ENCODE results near the gene RHBDF1.

The RHBDF1 gene

GRCh38 chr16:35678-36305 lies 36.6 kb downstream of the RHBDF1 start:
- no peak for TF ChIP-seq CSRNP3 (CRISPR knock-in tag; IDR thresholded peaks at IDR 0.05)
- TF ChIP-seq TCF4 (CRISPR knock-in tag; IDR thresholded peaks at IDR 0.05; ENCODE audit: borderline replicate concordance), result no peak
- no peak for TF ChIP-seq SNAI2 (CRISPR knock-in tag; IDR thresholded peaks at IDR 0.05)
- no peak for TF ChIP-seq ZNF70 (CRISPR knock-in tag; IDR thresholded peaks at IDR 0.05)
- TF ChIP-seq OSR1 (CRISPR knock-in tag; IDR thresholded peaks at IDR 0.05), result no peak
- TF ChIP-seq, protein P1, sequence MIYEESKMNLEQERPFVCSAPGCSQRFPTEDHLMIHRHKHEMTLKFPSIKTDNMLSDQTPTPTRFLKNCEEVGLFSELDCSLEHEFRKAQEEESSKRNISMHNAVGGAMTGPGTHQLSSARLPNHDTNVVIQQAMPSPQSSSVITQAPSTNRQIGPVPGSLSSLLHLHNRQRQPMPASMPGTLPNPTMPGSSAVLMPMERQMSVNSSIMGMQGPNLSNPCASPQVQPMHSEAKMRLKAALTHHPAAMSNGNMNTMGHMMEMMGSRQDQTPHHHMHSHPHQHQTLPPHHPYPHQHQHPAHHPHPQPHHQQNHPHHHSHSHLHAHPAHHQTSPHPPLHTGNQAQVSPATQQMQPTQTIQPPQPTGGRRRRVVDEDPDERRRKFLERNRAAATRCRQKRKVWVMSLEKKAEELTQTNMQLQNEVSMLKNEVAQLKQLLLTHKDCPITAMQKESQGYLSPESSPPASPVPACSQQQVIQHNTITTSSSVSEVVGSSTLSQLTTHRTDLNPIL (CRISPR knock-in tag; IDR thresholded peaks at IDR 0.05; ENCODE audit: low read depth), result no peak
- no peak for TF ChIP-seq PPARA (CRISPR knock-in tag; IDR thresholded peaks at IDR 0.05; ENCODE audit: borderline replicate concordance)
- no peak for TF ChIP-seq TOX (CRISPR knock-in tag; IDR thresholded peaks at IDR 0.05; ENCODE audit: borderline replicate concordance)
- no peak for TF ChIP-seq ESRRG (CRISPR knock-in tag; IDR thresholded peaks at IDR 0.05)
- TF ChIP-seq CSDC2 (CRISPR knock-in tag; IDR thresholded peaks at IDR 0.05), result no peak
- TF ChIP-seq RARB (CRISPR knock-in tag; IDR thresholded peaks at IDR 0.05), result no peak
- TF ChIP-seq, protein P2, sequence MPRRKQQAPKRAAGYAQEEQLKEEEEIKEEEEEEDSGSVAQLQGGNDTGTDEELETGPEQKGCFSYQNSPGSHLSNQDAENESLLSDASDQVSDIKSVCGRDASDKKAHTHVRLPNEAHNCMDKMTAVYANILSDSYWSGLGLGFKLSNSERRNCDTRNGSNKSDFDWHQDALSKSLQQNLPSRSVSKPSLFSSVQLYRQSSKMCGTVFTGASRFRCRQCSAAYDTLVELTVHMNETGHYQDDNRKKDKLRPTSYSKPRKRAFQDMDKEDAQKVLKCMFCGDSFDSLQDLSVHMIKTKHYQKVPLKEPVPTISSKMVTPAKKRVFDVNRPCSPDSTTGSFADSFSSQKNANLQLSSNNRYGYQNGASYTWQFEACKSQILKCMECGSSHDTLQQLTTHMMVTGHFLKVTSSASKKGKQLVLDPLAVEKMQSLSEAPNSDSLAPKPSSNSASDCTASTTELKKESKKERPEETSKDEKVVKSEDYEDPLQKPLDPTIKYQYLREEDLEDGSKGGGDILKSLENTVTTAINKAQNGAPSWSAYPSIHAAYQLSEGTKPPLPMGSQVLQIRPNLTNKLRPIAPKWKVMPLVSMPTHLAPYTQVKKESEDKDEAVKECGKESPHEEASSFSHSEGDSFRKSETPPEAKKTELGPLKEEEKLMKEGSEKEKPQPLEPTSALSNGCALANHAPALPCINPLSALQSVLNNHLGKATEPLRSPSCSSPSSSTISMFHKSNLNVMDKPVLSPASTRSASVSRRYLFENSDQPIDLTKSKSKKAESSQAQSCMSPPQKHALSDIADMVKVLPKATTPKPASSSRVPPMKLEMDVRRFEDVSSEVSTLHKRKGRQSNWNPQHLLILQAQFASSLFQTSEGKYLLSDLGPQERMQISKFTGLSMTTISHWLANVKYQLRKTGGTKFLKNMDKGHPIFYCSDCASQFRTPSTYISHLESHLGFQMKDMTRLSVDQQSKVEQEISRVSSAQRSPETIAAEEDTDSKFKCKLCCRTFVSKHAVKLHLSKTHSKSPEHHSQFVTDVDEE (CRISPR knock-in tag; IDR thresholded peaks at IDR 0.05), result no peak
- ATAC-seq, result no peak

DNA sequence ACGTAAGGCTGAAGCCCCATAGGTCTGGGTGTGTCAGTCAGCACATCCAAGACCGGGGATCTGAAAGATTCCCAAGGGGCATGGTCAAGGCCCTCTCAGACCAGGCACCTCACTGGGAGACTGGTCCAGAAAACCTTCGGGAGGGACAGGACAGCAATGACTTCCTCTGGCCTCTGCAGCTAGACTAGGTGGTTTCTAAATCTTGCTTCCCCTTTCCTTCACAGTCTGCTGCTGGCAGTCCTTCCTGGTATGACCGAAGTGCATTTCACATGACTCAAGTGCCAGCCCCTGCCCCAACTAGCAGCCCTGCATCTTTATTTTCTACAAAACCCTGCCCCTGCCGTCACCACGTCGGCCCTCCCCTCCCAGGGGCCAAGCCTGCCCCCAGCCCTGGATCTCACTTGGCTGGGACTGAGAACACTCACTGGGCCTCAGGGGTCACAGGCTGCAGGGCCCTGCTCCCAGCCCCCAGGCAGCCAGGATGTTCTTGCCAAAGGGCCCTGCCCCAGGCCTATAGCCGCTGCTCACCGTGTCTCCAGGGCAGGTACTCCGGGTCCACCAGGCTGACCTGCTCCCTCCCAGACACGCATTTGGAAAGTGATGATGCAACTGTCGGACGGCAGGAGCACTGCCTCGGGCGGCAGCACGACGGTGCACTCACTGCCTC lies 37.3 kb downstream of the RHBDF1 start:
- TF ChIP-seq POU6F1 (CRISPR knock-in tag; IDR thresholded peaks at IDR 0.05; ENCODE audit: borderline replicate concordance, low read depth), result no peak
- TF ChIP-seq ZFP30 (CRISPR knock-in tag; IDR thresholded peaks at IDR 0.05), result no peak
- no peak for TF ChIP-seq ISL1 (CRISPR knock-in tag; IDR thresholded peaks at IDR 0.05)
- no peak for TF ChIP-seq ZNF8 (CRISPR knock-in tag; IDR thresholded peaks at IDR 0.05)
- no peak for TF ChIP-seq ARNTL (CRISPR knock-in tag; IDR thresholded peaks at IDR 0.05; ENCODE audit: borderline replicate concordance, low read depth)
- no peak for TF ChIP-seq CSRNP3 (CRISPR knock-in tag; IDR thresholded peaks at IDR 0.05)
- TF ChIP-seq ZFP3 (CRISPR knock-in tag; IDR thresholded peaks at IDR 0.05), result no peak
- no peak; the same call in 2 of the 3 replicates for ATAC-seq

DNA sequence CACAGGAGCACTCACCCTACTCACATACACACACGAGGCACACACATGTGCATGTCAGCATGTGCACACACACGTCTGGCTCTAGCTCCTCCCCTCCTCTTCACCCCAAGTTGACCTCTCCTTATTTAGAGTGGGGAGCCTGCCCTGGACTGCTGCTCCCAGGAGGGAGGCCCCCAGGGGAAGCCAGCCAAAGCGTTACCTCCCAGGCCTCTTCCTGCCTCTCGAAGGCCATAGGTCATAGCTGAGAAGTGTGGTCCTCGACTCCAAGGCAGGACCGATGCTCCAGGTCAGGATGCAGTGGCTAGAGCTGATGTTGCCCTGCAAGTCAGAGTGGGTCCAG lies 37.8 kb downstream of the RHBDF1 start:
- no peak for ATAC-seq
- no peak for TF ChIP-seq GLIS3 (CRISPR knock-in tag; IDR thresholded peaks at IDR 0.05)
- TF ChIP-seq ZNF8 (CRISPR knock-in tag; IDR thresholded peaks at IDR 0.05), result no peak
- no peak for TF ChIP-seq POU6F1 (CRISPR knock-in tag; IDR thresholded peaks at IDR 0.05; ENCODE audit: borderline replicate concordance, low read depth)
- no peak for TF ChIP-seq ZC3H10 (CRISPR knock-in tag; IDR thresholded peaks at IDR 0.05)
- no peak for TF ChIP-seq CSRNP3 (CRISPR knock-in tag; IDR thresholded peaks at IDR 0.05)
- no peak for TF ChIP-seq RARB (CRISPR knock-in tag; IDR thresholded peaks at IDR 0.05)
- no peak for TF ChIP-seq ZNF70 (CRISPR knock-in tag; IDR thresholded peaks at IDR 0.05)
- TF ChIP-seq TCF4 (CRISPR knock-in tag; IDR thresholded peaks at IDR 0.05; ENCODE audit: borderline replicate concordance), result no peak
- TF ChIP-seq TOX (CRISPR knock-in tag; IDR thresholded peaks at IDR 0.05; ENCODE audit: borderline replicate concordance), result no peak
- TF ChIP-seq, protein P3, sequence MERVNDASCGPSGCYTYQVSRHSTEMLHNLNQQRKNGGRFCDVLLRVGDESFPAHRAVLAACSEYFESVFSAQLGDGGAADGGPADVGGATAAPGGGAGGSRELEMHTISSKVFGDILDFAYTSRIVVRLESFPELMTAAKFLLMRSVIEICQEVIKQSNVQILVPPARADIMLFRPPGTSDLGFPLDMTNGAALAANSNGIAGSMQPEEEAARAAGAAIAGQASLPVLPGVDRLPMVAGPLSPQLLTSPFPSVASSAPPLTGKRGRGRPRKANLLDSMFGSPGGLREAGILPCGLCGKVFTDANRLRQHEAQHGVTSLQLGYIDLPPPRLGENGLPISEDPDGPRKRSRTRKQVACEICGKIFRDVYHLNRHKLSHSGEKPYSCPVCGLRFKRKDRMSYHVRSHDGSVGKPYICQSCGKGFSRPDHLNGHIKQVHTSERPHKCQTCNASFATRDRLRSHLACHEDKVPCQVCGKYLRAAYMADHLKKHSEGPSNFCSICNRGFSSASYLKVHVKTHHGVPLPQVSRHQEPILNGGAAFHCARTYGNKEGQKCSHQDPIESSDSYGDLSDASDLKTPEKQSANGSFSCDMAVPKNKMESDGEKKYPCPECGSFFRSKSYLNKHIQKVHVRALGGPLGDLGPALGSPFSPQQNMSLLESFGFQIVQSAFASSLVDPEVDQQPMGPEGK (CRISPR knock-in tag; IDR thresholded peaks at IDR 0.05; ENCODE audit: borderline replicate concordance), result no peak
- TF ChIP-seq, protein P1 (CRISPR knock-in tag; IDR thresholded peaks at IDR 0.05; ENCODE audit: low read depth), result no peak
